NK-92 treated with Interleukin-12 subunit alpha and Interleukin-12 subunit beta, amount 100 ng/mL, for 24 hours (cell line): Measurements from ENCODE around the gene PABPN1.
"Not testable (repeated sequence)": the region's sequence is repeated elsewhere in the genome, so short reads cannot be mapped to it uniquely, and the experiment has no call there.

Experiments used
- DNase-seq: peaks from one replicate; lab custom pipeline; 2025; lab: John Stamatoyannopoulos, UW

PABPN1 gene, protein sequence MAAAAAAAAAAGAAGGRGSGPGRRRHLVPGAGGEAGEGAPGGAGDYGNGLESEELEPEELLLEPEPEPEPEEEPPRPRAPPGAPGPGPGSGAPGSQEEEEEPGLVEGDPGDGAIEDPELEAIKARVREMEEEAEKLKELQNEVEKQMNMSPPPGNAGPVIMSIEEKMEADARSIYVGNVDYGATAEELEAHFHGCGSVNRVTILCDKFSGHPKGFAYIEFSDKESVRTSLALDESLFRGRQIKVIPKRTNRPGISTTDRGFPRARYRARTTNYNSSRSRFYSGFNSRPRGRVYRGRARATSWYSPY

DNA sequence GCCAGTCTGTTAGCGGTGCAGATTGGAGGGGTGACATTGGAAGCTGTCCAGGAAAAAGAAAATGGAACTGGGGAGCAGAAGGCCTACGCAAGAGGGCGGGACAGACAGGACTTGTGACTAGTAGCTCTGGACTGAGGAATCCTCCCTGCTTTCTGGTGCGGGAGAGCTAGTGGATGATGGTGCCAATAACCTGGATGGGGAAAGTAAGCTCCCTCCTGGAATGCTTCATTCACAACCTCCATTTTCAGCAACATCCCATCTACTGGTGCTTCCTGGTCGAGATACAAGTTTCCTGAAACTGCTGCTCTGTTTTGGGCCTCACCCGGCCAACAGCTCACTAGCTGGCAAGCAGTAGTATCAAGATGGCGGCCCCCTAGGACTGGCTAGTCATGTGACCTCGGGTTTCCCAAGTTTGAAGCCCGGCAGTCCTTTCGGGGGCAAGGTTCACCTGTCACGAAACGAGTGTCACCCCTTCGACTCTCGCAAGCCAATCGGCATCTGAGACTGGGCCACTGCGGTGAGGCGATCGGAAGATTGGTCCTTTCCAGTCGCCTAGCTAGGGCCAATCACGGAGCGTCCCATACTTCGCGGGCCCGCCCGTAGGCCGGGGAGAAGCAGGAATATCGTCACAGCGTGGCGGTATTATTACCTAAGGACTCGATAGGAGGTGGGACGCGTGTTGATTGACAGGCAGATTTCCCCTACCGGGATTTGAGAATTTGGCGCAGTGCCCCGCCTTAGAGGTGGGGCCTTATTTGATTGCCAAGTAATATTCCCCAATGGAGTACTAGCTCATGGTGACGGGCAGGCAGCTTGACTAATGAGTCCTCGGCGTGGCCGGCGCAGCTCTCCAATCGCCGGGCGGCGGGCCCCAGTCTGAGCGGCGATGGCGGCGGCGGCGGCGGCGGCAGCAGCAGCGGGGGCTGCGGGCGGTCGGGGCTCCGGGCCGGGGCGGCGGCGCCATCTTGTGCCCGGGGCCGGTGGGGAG, at the start of gene PABPN1:
Gene PABPN1 (plus strand): TSS at position 874 of the 988 bp plus-strand sequence. CDS start 13 bp downstream, at position 887.
- DNase-seq: peak; percentile 99

DNA sequence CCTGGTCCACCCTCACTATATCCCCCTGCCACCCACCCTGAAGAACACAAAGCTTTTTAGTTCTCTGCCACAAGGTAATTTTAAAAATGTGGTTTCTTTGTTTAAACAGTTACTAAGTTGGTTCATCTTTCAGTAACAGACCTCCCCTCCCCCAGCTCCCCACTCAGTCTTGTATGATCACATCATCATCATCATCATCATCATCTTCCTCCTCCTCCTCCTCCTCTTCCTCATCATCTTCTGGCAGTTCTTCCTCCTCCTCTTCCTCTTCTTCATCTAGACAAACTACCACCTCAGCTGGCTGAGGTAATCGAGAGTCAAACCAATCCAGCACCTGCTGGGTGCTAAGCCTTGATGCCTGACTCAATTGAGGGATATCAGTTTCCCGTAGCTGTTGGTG, 45.8 kb upstream of the PABPN1 start:
- DNase-seq: no peak

DNA sequence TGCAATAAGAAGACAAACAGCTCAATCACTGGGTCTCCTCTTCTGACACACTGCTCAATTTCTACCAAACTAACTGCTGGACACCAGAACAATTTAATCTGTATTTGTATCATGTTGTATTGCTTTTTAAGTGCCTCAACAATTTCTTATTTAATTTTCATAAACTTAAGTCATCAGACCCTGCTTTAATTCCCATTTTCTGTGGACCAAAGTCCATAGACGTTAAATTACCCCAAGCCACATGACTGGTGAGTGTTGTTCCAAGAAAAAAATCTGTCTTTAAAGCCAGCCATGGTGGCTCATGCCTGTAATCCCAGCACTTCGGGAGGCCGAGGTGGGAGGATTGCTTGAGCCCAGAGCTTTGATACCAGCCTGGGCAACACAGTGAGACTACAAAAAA, 44.1 kb upstream of the PABPN1 start:
- no peak for DNase-seq

DNA sequence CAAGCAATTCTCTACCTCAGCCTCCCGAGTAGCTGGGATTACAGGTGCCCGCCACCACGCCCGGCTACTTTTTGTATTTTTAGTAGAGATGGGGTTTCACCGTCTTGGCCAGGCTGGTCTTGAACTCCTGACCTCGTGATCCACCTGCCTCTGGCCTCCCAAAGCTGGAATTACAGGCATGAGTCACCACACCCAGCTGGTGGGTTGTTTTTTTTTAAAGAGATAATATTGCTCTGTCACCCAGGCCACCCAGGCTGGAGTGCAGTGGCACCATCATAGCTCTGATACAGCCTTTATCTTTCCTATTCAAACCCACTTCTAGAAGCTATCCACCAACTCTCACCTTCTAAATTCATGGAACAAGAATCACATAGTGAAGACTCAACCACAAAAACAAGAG, 43.3 kb upstream of the PABPN1 start:
- DNase-seq: not testable (repeated sequence)

DNA sequence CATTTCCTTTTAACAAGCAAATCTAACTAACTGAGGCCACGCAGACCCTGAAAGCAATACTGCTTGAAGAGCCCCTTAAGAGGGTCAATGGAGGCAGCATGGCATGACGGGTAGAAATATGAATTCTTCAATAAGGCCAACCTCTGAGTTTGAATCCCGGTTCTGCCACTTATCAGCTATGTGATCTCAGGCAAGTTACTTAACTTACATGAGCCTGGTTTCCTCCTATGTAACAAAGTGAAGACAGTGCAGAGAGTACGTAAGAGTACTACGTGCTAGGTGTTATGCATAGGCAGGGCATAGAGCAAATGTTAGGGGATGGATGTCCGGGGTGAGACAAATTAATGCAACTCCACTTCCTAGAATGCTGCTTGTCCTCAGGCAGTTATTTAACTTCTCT, 40.0 kb upstream of the PABPN1 start:
- no peak for DNase-seq

DNA sequence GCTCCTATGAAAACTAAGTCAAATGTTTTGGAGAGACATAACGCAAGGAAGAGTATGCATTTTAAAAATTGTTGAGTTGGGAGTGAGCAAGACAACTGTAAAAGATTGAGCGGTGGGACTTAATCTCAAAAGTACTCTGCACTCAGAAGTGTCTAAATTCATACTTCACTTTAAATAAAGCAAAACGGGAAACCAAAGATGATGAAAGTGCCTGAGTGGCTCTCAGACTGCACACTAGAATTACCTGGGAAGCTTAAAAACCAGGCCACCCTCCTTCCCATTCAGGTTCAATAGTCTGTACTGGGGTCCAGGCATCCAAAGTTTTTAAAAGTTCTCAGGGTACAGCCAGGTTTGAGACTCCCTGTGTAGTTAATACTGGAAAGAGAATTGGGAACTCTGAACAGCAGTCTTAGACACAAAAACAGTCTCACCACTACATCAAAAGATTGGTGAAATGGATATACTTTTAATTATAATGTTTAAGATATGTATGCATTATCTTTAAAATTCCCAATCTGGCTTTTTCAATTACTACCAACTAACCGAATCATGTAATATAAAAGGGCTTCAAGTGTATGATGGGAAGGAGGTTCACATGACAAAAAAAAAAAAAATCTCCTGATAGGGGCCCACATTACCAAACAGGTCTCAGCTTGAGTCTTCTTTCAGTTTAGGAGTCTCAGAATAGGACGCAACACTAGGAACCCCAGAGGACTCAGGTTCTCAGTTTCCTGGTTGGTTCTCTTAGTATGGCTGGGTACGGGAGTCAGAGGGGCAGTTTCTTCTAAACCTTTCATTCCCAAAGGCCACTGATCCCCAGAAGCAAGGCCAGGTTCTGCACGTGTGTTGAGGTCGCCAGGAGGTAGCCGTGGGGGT, 36.4 kb upstream of the PABPN1 start:
- no peak for DNase-seq

DNA sequence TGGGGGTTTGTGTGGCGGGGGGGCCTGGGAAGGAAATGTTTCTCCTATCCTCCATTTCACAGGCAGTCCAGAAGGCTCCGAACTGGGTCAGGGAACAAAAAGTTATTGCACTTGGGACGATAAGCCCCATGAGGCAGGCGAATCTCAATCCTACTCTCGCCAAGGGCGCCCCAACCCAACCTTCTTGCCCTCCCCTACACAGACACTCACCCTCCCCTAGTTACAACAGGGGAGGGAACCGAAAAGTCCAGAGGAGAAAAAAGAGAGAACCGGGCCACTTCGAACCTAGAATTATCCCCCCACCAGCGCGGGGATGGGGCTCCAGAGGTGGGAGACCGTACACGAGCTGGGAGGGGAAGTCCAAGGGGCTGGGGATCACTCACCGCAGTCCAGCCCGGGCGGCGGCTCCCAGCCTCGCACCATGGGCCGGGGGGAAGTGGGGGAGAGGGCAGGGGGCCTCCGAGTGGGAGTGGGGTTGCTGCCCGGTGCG, 35.7 kb upstream of the PABPN1 start:
- no peak for DNase-seq

DNA sequence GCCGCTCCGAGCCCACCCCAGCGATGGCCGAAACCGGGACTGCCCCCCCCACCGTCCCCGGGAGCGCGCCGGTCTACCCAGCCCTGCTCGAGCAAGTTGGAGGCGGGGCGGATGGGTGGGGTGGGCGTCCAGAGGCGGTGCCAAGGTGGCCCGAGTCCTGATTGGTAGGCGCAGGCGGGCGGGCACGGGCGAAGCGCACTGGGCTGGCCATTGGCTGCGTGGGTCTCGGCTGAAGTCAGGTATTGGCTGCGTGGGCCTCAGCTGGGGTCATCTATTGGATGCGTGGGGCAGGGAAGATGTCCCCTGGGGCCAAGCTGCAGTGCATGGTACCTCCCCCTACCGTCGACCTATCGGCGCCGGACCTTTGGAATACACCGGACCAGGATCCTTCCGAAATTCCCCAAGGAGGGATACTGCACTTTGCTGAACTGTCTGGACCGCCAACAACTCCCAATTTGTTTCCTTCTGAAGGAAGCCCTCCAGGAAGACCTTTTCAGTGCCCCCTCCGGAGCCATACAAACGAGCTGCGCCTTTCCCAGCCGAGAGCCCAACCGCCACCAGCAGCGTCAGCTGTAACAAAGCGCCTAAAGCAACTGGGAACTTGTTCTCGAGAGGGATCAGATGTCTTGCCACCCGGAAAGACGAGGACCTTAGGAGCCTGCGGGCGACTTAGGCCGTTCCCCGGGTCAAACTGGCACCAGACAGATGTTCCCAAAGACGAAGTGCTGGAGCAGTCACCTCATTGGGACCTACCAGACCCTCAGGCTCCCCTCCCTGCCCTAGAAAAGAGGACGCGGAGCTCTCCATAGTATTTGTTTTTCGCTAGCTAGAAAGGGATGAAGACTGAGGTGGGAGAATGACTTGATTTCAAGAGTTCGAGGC, 35.0 kb upstream of the PABPN1 start, which contains the start of gene HOMEZ:
Gene HOMEZ (minus strand): TSS at position 113 of the 882 bp plus-strand sequence. CDS start 180 bp downstream, outside the sequence.
- peak; percentile 98 for DNase-seq

DNA sequence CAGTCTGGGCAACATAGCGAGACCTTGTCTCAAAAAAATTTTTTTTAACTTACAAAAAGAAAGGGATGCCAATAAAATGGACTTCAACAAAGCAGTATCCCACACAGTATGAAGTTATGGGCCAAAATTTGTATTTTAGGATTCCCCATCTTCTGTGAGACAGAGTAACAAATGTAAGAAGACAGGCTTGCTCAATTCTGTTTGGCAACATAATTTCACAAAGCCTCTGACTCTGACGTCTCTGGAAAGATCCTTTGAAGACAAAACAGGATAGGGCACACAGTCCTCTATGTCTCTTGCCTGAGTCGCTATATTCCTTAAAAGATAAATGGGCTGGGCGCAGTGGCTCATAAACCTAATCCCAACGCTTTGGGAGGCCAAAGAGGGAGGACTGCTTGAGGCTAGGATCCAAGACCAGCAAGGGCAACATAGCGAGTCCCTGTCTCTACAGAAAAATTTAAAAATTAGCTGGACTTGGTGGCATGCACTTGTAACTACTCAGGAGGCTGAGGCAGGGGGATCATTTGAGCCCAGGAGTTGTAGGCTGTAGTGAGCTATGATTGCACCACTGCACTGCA, 34.3 kb upstream of the PABPN1 start:
- no peak for DNase-seq

DNA sequence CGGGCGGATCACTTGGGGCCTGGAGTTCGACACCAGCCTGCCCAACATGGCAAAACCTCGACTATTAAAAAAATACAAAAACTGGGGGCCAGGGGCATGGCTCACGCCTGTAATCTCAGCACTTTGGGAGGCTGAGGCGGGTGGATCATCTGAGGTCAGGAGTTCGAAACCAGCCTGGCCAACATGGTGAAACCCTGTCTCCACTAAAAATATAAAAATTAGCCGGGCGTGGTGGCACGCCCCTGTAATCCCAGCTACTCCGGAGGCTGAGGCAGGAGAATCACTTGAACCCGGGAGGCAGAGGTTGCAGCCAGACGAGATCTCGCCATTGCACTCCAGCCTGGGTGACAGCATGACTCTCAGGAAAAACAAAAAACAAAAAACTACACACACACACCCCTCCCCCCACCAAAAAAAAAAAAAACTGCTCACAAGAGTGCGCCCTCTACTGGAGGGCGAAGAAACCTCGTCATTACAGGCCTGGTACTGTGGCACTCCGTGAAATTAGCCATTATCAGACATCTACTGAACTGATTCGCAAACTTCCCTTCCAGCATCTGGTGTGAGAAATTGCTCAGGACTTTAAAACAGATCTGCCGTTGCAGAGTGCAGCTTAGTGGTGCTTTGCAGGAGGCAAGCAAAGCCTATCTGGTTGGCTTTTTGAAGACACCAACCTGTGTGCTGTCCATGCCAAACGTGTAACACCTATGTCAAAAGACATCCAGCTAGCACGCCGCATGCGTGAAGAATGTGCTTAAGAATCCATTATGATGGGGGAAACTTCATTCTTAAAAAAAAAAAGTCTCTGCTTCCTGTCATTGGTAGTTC, 26.3 kb upstream of the PABPN1 start:
- no peak for DNase-seq

DNA sequence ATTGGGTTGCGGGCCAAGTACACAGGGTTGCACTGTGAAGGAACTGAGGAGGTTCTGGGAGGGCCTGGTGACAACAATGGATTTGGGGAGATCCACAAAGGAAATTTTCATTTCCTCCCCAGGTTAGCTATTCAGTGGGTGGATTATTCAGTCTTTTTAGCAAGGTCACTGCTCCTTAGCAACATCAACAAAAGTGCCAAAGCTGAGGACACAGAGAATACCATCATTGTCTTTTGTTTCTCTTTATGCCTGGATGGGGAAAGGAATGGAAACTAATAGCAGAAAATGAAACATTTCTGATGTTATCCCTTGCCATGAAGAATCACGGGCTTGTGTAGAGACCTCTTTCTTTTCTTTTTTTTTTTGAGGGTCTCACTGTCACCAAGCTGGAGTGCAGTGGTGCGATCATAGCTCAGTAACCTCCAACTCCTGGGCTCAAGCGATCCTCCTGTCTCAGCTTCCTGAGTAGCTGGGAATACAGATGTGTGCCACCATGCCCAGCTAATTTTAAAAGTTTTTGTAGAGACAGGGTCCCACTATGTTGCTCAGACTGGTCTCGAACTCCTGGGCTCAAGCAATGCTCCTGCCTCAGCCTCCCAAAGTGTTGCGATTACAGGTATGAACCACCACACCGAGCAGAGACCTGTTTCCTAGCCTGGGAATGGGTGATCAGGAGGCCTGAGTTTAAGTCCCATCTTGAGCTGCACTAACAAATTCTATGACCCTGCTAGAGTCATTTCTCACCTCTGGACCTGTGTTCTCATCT, 25.1 kb upstream of the PABPN1 start:
- no peak for DNase-seq

DNA sequence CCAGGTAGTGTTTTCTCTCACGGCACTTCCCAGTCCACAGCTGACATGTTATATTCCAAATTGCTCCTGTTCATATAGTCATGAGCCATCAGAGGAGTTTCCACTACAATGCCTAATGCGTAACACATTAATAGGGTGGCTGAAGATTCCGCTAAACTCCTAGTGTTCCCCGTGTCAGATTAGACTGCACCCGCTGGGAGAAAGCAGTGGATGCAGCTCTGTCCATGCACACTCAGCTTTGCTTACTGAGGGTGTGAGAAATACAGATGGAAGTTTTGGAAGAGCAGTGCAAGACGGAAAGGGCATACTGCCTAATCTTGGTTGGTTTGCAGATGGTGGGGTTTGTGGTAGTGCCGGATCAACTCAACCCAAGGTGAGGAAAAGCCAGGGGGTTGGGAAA, 24.2 kb upstream of the PABPN1 start:
- no peak for DNase-seq

DNA sequence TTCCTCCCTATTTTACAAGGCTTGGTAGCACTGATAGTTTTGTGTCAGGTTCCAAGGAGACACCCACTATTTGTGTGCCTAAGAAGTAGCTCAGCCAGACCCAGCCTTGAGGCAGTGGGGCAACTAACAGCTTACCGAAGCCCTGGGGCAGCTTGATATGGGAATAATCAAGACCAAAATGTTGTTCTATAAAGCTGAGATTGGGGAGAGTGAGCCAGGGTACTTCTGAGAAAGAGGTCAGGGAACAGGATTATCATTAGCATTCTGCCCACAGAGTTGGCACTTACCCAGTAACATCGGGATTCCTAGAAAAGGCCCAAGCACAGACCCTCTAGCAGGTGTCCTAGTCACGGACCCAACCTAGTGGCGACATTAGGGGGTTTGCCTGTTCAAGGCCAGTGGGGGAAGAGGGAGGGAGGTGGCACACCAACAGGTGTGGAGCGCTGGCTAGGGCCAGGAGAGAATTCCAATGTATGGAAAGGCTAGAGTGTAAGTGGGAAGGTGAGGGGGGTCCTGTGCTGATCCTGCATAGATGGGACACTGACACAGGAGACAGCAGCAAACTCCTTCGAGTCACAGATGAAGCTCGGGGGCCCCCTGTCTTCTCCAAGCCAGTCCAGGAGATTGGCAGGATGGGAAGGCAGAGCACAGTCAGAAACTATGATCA, 23.5 kb upstream of the PABPN1 start:
- DNase-seq: no peak

DNA sequence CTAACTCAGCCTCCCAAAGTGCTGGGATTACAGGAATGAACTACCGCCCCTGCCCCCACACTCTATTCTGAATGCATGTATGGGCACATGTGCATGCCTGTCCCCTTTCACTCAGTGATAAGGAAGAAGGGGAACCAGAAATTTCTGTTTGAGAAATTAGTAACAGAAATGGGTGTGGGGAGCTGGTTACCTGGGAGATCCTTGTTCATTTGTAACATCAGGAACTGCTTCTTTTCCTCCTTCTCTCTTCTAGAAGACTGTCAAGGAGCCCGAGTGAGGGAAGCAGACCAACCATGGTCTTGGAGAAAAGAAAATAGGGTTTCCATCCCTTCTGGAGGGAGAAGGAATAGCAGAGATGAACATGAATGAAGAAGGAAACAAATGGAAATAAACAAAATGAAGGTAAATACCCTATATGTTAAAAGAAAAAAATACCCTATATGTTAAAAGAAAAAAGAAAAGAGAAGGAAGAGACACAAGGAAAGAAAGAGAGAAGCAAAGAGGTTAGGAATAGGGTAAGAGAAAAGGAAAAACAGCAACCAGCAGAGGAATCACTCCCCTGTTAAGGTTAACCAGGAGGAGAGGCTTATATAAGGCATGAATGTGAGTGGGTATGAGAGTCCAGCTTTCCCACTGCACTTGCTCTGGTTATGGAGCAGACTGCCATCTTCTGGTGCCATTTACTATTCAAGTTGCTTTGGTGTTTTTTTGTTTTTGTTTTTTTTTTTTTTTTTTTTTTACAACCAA, 21.9 kb upstream of the PABPN1 start:
- DNase-seq: no peak

DNA sequence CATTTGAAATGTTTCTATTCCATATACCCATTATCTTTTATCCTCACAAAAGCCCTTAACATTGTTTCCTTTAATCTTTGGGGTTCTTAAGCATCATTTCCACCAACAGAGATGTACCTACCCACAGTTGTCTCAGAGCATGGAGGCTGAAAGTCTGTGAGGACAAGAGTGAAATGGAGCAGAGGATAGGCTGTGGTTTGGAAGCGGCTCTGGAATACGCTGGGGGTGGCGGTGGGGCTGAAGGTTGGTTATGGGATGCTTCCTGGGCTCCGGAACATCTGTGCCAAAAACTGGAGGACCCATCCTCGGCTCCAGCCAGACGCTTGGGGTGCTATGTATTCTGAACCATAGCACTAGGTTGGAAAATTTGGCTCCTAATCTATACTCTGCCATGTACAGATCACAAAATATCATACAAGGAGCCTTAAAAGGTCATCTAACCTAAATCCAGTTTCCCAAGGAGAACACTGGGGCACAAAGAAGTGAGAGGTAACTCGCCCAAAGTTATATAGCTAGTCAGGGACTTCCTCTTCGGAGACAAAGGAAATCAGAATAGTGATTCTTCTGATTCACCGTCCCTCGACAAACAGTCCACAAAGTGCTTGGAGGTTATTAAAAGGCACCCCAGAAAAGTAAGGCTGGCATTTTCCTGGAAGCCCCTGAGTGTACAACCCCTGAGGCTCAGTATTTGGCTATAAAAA, 21.1 kb upstream of the PABPN1 start:
- DNase-seq: no peak

DNA sequence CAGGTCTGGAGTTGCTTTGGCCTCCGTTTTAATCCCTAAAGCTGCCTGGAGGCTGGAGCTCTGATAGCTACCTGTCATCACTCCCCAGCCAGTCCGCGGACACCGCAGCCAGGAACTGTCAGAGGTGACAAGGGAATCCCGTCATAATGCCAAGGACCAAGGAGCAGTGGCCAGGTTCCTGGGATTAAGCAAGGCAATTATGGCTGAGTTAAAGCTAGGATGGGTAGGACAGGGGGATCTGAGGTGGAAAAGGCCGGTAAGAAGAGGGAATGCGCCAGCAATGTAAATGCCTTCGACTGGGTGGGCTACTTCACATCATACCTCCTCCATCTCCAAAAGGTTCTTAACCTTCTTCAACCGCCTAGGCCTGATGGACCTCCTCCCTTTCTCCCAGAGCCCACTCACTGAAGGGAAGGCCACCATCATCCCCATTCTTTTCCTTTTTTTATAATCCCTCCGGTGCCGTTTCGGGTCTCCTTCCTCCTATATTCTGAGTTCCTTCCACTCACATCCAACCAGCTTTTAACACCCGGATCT, 20.5 kb upstream of the PABPN1 start:
- no peak for DNase-seq
